ENCODE results near the gene PCDHGC4. TPM values are rescaled to one million over a fixed set of nuclear protein-coding genes. Genes with fewer than 3 reads are reported as not detected.

The PCDHGC4 gene
- total RNA-seq, 1 experiment from 2014 or later: 2.2 TPM

- DNase-seq: peak; percentile 90
- peak overlapping the region; percentile 5 for H3K4me3 Mint-ChIP-seq (ENCODE audit: low read depth, unreplicated experiment)
- BruUV-seq (replicated peaks): no TSS peak
- no peaks in the 10 kb centered on the region for H3K9me3 Mint-ChIP-seq (ENCODE audit: low read depth, unreplicated experiment)
- peaks cover 64% of the 10 kb centered on the region for H3K36me3 Mint-ChIP-seq (ENCODE audit: insufficient read depth, unreplicated experiment)
- intact Hi-C loops (cut with micrococcal nuclease; ENCODE audit: unreplicated experiment): loop anchor here (1.0 to 10.0 kb wide), 6 partner anchors 35 to 520 kb away; partner anchors contain the start of genes PCDHB14, PCDHGA9, PCDHGB7 and PCDHGC3
- peaks cover 61% of the 10 kb centered on the region for H3K4me1 Mint-ChIP-seq (ENCODE audit: low read depth, unreplicated experiment)
- no peaks in the 10 kb centered on the region for H3K27me3 Mint-ChIP-seq (ENCODE audit: unreplicated experiment)
- CTCF ChIA-PET: interaction anchor here (0.7 to 3.2 kb wide), 11 partner anchors 9 to 302 kb away, joined by 3 to 27 read pairs (median 7); partner anchors contain the start of genes PCDHB14, PCDHGA9, PCDHGB6 and PCDHGB7
- TF ChIP-seq CTCF (IDR thresholded peaks at IDR 0.05; ENCODE audit: unreplicated experiment): peak; percentile 100
- peak overlapping the region; percentile 7 for H3K27ac Mint-ChIP-seq (ENCODE audit: unreplicated experiment)
Observed at GRCh38 chr5:141524604-141525597, 40.1 kb downstream of the PCDHGC4 start.

- no peaks in the 10 kb centered on the region for H3K27me3 Mint-ChIP-seq (ENCODE audit: unreplicated experiment)
- no TSS peak for BruUV-seq (replicated peaks)
- peak overlapping the region; percentile 5 for H3K4me3 Mint-ChIP-seq (ENCODE audit: low read depth, unreplicated experiment)
- peak overlapping the region; percentile 7 for H3K27ac Mint-ChIP-seq (ENCODE audit: unreplicated experiment)
- DNase-seq: no peak
- no peaks in the 10 kb centered on the region for H3K9me3 Mint-ChIP-seq (ENCODE audit: low read depth, unreplicated experiment)
- no peak for TF ChIP-seq CTCF (IDR thresholded peaks at IDR 0.05; ENCODE audit: unreplicated experiment)
- peaks cover 53% of the 10 kb centered on the region for H3K4me1 Mint-ChIP-seq (ENCODE audit: low read depth, unreplicated experiment)
- CTCF ChIA-PET: interaction anchor here (0.6 to 2.8 kb wide), 5 partner anchors 50 to 302 kb away, joined by 3 to 13 read pairs (median 4); partner anchors contain the start of genes PCDHB14, PCDHGB5, PCDHGB6 and PCDHGB7
- peaks cover 57% of the 10 kb centered on the region for H3K36me3 Mint-ChIP-seq (ENCODE audit: insufficient read depth, unreplicated experiment)
- intact Hi-C loops (cut with micrococcal nuclease; ENCODE audit: unreplicated experiment): loop anchor here (1.0 to 10.0 kb wide), 3 partner anchors 51 to 521 kb away; partner anchors contain the start of genes PCDHB14 and PCDHGC3
Observed at GRCh38 chr5:141525653-141526052, 40.8 kb downstream of the PCDHGC4 start.

DNA sequence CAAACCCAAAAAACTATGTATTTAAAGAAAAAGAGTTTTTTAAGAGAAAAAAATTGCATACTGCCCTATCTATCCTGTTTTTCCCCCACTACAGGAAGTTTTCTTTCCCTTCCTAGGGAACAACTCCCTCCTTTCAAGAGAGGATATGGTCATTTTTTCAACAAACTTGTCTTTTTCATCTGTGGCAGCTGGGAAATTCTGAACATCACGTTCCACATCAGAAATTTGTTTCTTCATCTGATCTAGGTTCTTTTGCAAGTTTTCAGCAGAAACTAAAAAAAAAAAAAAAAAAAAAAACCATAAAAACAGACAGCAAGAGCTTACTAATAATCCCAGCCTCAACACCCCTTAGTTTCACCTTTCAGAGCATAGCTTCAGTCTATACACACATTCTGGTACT is 42.6 kb downstream of the PCDHGC4 start:
- DNase-seq: no peak
- Mint-ChIP-seq H3K4me3 (ENCODE audit: low read depth, unreplicated experiment) (no peak overlapping the region), H3K9me3 (ENCODE audit: low read depth, unreplicated experiment) (no peaks in the 10 kb centered on the region), H3K27me3 (ENCODE audit: unreplicated experiment) (no peaks in the 10 kb centered on the region), H3K36me3 (ENCODE audit: insufficient read depth, unreplicated experiment) (peaks cover 39% of the 10 kb centered on the region), H3K4me1 (ENCODE audit: low read depth, unreplicated experiment) (peaks cover 35% of the 10 kb centered on the region), H3K27ac (ENCODE audit: unreplicated experiment) (no peak overlapping the region)
- no peak for TF ChIP-seq CTCF (IDR thresholded peaks at IDR 0.05; ENCODE audit: unreplicated experiment)
- CTCF ChIA-PET: interaction anchor here (0.6 to 0.7 kb wide), 2 partner anchors 13 to 529 kb away, joined by 4 to 5 read pairs; no protein-coding TSS in a partner anchor
- intact Hi-C loops (cut with micrococcal nuclease; ENCODE audit: unreplicated experiment): loop anchor here (10.0 kb wide), 1 partner anchor 523 kb away; no protein-coding TSS in a partner anchor
- no TSS peak for BruUV-seq (replicated peaks)

DNA sequence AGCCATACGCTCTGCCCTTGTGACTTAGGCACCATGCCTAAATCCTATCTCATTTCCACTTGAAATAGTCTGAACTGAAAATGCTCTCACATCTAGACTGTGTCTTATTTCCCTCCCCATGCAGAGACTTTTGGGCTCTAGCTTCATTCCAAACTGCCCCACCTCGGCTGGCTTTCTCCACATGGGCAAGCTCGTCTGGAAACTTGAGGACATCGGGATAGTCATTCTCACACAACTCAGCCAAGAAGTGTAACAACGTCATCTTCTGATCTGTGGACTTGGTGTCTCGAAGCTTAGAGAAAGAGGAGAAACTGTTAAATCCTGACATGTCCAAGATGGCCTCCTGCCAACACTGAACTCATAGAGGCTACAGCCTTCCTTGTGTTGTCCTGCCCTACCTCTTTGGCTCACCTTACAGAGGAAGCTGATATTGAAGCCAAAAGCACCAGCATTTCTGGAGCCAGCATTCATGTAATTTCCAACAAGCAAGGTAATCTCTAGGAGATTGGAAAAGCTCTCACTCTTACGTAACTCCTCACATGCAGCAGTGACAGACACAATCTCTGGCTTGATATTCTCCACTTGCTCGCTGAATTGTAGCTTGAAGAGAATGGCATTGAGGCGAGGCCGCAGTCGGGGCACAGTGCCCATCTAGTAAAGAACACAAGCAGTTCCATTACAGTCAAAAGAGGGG is 43.6 kb downstream of the PCDHGC4 start:
- intact Hi-C loops (cut with micrococcal nuclease; ENCODE audit: unreplicated experiment): loop anchor here (10.0 kb wide), 1 partner anchor 524 kb away; no protein-coding TSS in a partner anchor
- BruUV-seq (replicated peaks): TSS peak; percentile 47
- Mint-ChIP-seq H3K4me3 (ENCODE audit: low read depth, unreplicated experiment) (no peak overlapping the region), H3K27me3 (ENCODE audit: unreplicated experiment) (no peaks in the 10 kb centered on the region), H3K36me3 (ENCODE audit: insufficient read depth, unreplicated experiment) (peaks cover 38% of the 10 kb centered on the region), H3K9me3 (ENCODE audit: low read depth, unreplicated experiment) (no peaks in the 10 kb centered on the region), H3K27ac (ENCODE audit: unreplicated experiment) (no peak overlapping the region), H3K4me1 (ENCODE audit: low read depth, unreplicated experiment) (peaks cover 25% of the 10 kb centered on the region)
- no peak for TF ChIP-seq CTCF (IDR thresholded peaks at IDR 0.05; ENCODE audit: unreplicated experiment)
- no peak for DNase-seq
- CTCF ChIA-PET: interaction anchor here (0.7 kb wide), 1 partner anchor 53 kb away, joined by 3 read pairs; the partner anchor contains the start of gene PCDHGC3

Data from Calu3 (cell line).